Measurements from ENCODE around the gene TNFRSF21.

DNA sequence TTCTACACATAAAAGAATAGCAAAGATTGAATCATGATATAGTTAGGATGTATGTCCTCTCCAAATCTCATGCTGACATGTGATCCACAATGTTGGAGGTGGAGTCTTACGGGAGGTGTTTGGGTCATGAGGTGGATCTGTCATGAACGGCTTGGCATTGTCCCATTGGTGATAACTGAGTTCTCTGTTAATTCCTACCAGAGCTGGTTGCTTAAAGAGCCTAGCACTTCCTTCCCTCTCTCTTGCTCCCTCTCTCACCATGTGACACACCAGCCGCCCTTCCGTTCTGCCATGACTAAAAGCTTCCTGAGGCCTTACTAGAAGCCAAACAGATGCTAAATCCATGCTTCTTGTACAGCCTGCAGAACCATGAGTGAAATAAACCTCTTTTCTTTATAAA is 8.3 kb downstream of the TNFRSF21 start:
- TF ChIP-seq, protein P1, sequence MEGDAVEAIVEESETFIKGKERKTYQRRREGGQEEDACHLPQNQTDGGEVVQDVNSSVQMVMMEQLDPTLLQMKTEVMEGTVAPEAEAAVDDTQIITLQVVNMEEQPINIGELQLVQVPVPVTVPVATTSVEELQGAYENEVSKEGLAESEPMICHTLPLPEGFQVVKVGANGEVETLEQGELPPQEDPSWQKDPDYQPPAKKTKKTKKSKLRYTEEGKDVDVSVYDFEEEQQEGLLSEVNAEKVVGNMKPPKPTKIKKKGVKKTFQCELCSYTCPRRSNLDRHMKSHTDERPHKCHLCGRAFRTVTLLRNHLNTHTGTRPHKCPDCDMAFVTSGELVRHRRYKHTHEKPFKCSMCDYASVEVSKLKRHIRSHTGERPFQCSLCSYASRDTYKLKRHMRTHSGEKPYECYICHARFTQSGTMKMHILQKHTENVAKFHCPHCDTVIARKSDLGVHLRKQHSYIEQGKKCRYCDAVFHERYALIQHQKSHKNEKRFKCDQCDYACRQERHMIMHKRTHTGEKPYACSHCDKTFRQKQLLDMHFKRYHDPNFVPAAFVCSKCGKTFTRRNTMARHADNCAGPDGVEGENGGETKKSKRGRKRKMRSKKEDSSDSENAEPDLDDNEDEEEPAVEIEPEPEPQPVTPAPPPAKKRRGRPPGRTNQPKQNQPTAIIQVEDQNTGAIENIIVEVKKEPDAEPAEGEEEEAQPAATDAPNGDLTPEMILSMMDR (IDR thresholded peaks at IDR 0.05; ENCODE audit: low read depth, low read length): no peak
- no peak for TF ChIP-seq POLR2A (IDR thresholded peaks at IDR 0.05; ENCODE audit: extremely low read depth, insufficient read length)
- TF ChIP-seq, protein P2, sequence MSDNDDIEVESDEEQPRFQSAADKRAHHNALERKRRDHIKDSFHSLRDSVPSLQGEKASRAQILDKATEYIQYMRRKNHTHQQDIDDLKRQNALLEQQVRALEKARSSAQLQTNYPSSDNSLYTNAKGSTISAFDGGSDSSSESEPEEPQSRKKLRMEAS (IDR thresholded peaks at IDR 0.05; ENCODE audit: low read depth, low read length): no peak
- no peak for TF ChIP-seq MYC (IDR thresholded peaks at IDR 0.05; ENCODE audit: low read depth, low read length)

All from NB4 (cell line).